ENCODE results near the gene SEC14L2. TPM values are rescaled to one million over a fixed set of nuclear protein-coding genes. Genes with fewer than 3 reads are reported as not detected.
A peak's percentile ranks its signal among the peaks of the same experiment; 100 is the strongest.

Gene SEC14L2
- total RNA-seq, 2 donors from 2014 or later = 2.0 to 10.3 TPM

- H3K9ac ChIP-seq (ENCODE audit: low read depth in 2 of 2, low read length in 2 of 2) = no peak overlapping the region
- TF ChIP-seq, protein P1, sequence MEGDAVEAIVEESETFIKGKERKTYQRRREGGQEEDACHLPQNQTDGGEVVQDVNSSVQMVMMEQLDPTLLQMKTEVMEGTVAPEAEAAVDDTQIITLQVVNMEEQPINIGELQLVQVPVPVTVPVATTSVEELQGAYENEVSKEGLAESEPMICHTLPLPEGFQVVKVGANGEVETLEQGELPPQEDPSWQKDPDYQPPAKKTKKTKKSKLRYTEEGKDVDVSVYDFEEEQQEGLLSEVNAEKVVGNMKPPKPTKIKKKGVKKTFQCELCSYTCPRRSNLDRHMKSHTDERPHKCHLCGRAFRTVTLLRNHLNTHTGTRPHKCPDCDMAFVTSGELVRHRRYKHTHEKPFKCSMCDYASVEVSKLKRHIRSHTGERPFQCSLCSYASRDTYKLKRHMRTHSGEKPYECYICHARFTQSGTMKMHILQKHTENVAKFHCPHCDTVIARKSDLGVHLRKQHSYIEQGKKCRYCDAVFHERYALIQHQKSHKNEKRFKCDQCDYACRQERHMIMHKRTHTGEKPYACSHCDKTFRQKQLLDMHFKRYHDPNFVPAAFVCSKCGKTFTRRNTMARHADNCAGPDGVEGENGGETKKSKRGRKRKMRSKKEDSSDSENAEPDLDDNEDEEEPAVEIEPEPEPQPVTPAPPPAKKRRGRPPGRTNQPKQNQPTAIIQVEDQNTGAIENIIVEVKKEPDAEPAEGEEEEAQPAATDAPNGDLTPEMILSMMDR (IDR thresholded peaks at IDR 0.05) = no peak
- no peak overlapping the region for H3K4me3 ChIP-seq
- H3K4me1 ChIP-seq = no peaks in the 10 kb centered on the region
- no peak overlapping the region for H3K27ac ChIP-seq
- no peaks in the 10 kb centered on the region for H3K9me3 ChIP-seq
- H3K27me3 ChIP-seq = no peaks in the 10 kb centered on the region
- H3K36me3 ChIP-seq = no peaks in the 10 kb centered on the region
- DNase-seq = peak; percentile 44
- intact Hi-C loops (cut with DNase I) = no loop called here
Observed at GRCh38 chr22:30438559-30438958, 41.7 kb downstream of the SEC14L2 start.

- H3K9ac ChIP-seq (ENCODE audit: low read depth in 2 of 2, low read length in 2 of 2) = no peak overlapping the region
- H3K27me3 ChIP-seq = no peaks in the 10 kb centered on the region
- no peak for DNase-seq
- H3K9me3 ChIP-seq = no peaks in the 10 kb centered on the region
- intact Hi-C loops (cut with DNase I) = no loop called here
- H3K27ac ChIP-seq = no peak overlapping the region
- no peak overlapping the region for H3K4me3 ChIP-seq
- TF ChIP-seq, protein P1 (IDR thresholded peaks at IDR 0.05) = no peak
- H3K36me3 ChIP-seq = no peaks in the 10 kb centered on the region
- no peaks in the 10 kb centered on the region for H3K4me1 ChIP-seq
Observed at GRCh38 chr22:30439226-30439625, 42.4 kb downstream of the SEC14L2 start.

GRCh38 chr22:30439836-30440235, 43.0 kb downstream of the SEC14L2 start:
- Histone ChIP-seq H3K9ac (ENCODE audit: low read depth in 2 of 2, low read length in 2 of 2) (no peak overlapping the region), H3K9me3 (no peaks in the 10 kb centered on the region), H3K4me1 (no peaks in the 10 kb centered on the region), H3K4me3 (no peak overlapping the region), H3K27me3 (no peaks in the 10 kb centered on the region), H3K36me3 (no peaks in the 10 kb centered on the region), H3K27ac (no peak overlapping the region)
- no peak for DNase-seq
- TF ChIP-seq, protein P1 (IDR thresholded peaks at IDR 0.05) = no peak
- intact Hi-C loops (cut with DNase I) = loop anchor here (10.0 kb wide), 2 partner anchors 165 to 315 kb away; partner anchors contain the start of gene TCN2

DNA sequence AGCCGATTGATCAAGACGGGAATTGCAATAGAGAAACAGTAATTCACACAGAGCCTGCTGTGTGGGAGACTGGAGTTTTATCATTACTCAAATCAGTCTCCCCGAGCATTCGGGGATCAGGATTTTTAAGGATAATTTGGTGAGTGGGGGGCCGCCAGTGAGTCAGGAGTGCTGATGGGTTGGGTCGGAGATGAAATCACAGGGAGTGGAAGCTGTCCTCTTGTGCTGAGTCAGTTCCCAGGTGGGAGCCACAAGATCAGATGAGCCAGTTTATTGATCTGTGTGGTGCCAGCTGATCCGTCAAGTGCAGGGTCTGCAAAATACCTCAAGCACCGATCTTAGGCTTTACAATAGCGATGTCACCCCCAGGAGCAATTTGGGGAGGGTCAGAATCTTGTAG, 44.3 kb downstream of the SEC14L2 start:
- no peak overlapping the region for H3K9ac ChIP-seq (ENCODE audit: low read depth in 2 of 2, low read length in 2 of 2)
- no peaks in the 10 kb centered on the region for H3K9me3 ChIP-seq
- H3K4me3 ChIP-seq = no peak overlapping the region
- H3K27me3 ChIP-seq = no peaks in the 10 kb centered on the region
- TF ChIP-seq, protein P1 (IDR thresholded peaks at IDR 0.05) = no peak
- H3K36me3 ChIP-seq = no peaks in the 10 kb centered on the region
- no peak overlapping the region for H3K27ac ChIP-seq
- intact Hi-C loops (cut with DNase I) = loop anchor here (10.0 kb wide), 2 partner anchors 164 to 314 kb away; partner anchors contain the start of gene TCN2
- no peak for DNase-seq
- H3K4me1 ChIP-seq = no peaks in the 10 kb centered on the region

DNA sequence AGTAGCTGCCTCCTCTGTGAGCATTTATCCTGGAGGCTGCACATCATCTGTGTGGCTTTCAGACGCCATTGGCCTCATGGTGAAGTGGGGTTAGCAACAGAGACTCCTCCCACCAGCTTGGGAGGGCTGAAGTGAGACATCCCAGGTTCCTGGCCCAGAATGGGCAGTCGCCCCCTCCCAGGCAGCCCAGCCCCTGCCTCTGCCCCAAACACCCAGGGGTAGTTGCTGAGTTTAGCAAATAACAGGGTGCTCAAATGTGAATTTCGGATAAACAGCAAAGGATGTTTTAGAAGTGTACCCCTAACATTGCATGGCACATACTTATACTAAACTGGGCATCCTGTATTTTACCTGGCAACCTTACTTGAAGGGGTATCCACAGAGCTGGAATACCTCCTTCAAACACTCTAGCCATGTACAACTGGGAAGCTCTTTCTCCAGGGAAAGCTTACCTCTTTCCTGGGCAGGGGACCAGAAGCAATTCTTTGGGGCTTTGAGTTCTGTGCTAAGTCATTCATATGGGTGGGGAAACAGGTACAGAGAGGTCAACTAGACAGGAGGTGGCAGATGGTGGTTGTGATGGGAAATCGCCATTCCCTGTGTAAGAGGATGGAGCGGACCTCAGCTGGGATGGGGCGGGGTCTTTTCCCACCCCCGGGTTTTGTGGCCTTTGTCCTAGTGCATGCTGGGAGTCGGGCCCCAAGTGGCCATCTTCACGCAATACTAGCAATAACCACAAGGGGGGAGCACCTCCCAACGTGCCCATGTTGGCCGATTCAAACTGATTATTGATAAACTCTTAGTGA, 48.0 kb downstream of the SEC14L2 start:
- TF ChIP-seq, protein P1 (IDR thresholded peaks at IDR 0.05) = peak; percentile 62
- H3K27ac ChIP-seq = no peak overlapping the region
- no peaks in the 10 kb centered on the region for H3K36me3 ChIP-seq
- H3K4me3 ChIP-seq = no peak overlapping the region
- peak; percentile 49 for DNase-seq
- intact Hi-C loops (cut with DNase I) = loop anchor here (5.0 to 10.0 kb wide), 3 partner anchors 42 to 310 kb away; partner anchors contain the start of gene TCN2
- H3K27me3 ChIP-seq = no peaks in the 10 kb centered on the region
- no peak overlapping the region for H3K9ac ChIP-seq (ENCODE audit: low read depth in 2 of 2, low read length in 2 of 2)
- H3K4me1 ChIP-seq = no peaks in the 10 kb centered on the region
- H3K9me3 ChIP-seq = no peaks in the 10 kb centered on the region
